BLaER1 treated with 17β-estradiol and CSF1 and Interleukin-3, amounts not matched to agents 10 nM and 100 nM (cell line): Measurements from ENCODE around the gene RRBP1.
A peak's percentile ranks its signal among the peaks of the same experiment; 100 is the strongest.
"Not testable (repeated sequence)": the region's sequence is repeated elsewhere in the genome, so short reads cannot be mapped to it uniquely, and the experiment has no call there.

ENCODE experiments used
- H3K27ac ChIP-seq, 11 experiments: shearing (Covaris generic); formaldehyde crosslinking; 2 replicates each; pipeline ENCODE4 v1.8.1; 2022
- H3K27me3 ChIP-seq, 11 experiments: shearing (Covaris generic); formaldehyde crosslinking; 2 replicates each; pipeline ENCODE4 v1.8.1; 2022
- H3K36me3 ChIP-seq, 11 experiments: shearing (Covaris generic); formaldehyde crosslinking; 2 replicates each; pipeline ENCODE4 v1.8.1; 2022
- H3K4me1 ChIP-seq, 10 experiments: shearing (Covaris generic); formaldehyde crosslinking; 2 replicates each; pipeline ENCODE4 v1.8.1; 2022
- H3K4me2 ChIP-seq, 11 experiments: shearing (Covaris generic); formaldehyde crosslinking; 2 replicates each; pipeline ENCODE4 v1.8.1; 2022
- H3K4me3 ChIP-seq, 10 experiments: shearing (Covaris generic); formaldehyde crosslinking; 2 replicates each; pipeline ENCODE4 v1.8.1; 2022
- H3K9ac ChIP-seq, 11 experiments: shearing (Covaris generic); formaldehyde crosslinking; 2 replicates each; pipeline ENCODE4 v1.8.1; 2022
- H3K9me3 ChIP-seq, 11 experiments: shearing (Covaris generic); formaldehyde crosslinking; replicated peaks in 1 of 11; 2 replicates each; pipeline ENCODE4 v1.8.1; 2022
- H4K20me1 ChIP-seq, 11 experiments: shearing (Covaris generic); formaldehyde crosslinking; 2 replicates each; pipeline ENCODE4 v1.8.1; 2022
- Cebpa-rat ChIP-seq, 11 experiments: shearing (Covaris generic); IDR thresholded peaks; 2 replicates each; pipeline ENCODE4 v1.8.1; 2022

RRBP1 gene

GRCh38 chr20:17711267-17711627 lies 29.2 kb upstream of the RRBP1 start:
- Histone ChIP-seq H3K4me1 (peaks cover 8 to 27% (median 22%) of the 10 kb centered on the region in 10 experiments), H3K27me3 (no peaks in the 10 kb centered on the region), H3K4me3 (no peak overlapping the region), H4K20me1 (no peaks in the 10 kb centered on the region), H3K9me3 (no peaks in the 10 kb centered on the region), H3K4me2 (peak overlapping the region in 10 of 11 experiments; percentile 28 to 91 (median 74); a peak in 20 of 22 replicates), H3K9ac (peak overlapping the region in 4 of 11 experiments; percentile 18 to 47 (median 36); a peak in 8 of 22 replicates), H3K36me3 (no peaks in the 10 kb centered on the region), H3K27ac (peak overlapping the region in 4 of 11 experiments; percentile 6 to 45 (median 26); a peak in 5 of 22 replicates)
- TF ChIP-seq Cebpa-rat (IDR thresholded peaks at IDR 0.05) = no peak

GRCh38 chr20:17710379-17711266 lies 28.6 kb upstream of the RRBP1 start:
- Histone ChIP-seq H3K27me3 (no peaks in the 10 kb centered on the region), H3K4me1 (peaks cover 8 to 27% (median 22%) of the 10 kb centered on the region in 10 experiments), H4K20me1 (no peaks in the 10 kb centered on the region), H3K36me3 (no peaks in the 10 kb centered on the region), H3K9ac (peak overlapping the region in 4 of 11 experiments; percentile 18 to 47 (median 36); a peak in 6 of 22 replicates), H3K27ac (peak overlapping the region in 4 of 11 experiments; percentile 6 to 45 (median 26); a peak in 4 of 22 replicates), H3K4me2 (peak overlapping the region in 10 of 11 experiments; percentile 28 to 91 (median 74); a peak in 20 of 22 replicates), H3K9me3 (no peaks in the 10 kb centered on the region), H3K4me3 (no peak overlapping the region)
- TF ChIP-seq Cebpa-rat (IDR thresholded peaks at IDR 0.05) = no peak

- Histone ChIP-seq H3K27me3 (no peaks in the 10 kb centered on the region), H3K4me2 (peak overlapping the region in 2 of 11 experiments; percentile 76 to 91; a peak in 2 of 22 replicates), H3K27ac (no peak overlapping the region), H3K4me3 (no peak overlapping the region), H3K9ac (no peak overlapping the region; a peak in 1 of 22 replicates), H4K20me1 (no peaks in the 10 kb centered on the region), H3K36me3 (no peaks in the 10 kb centered on the region), H3K9me3 (no peaks in the 10 kb centered on the region), H3K4me1 (peaks cover 8 to 27% (median 22%) of the 10 kb centered on the region in 10 experiments)
- no peak for TF ChIP-seq Cebpa-rat (IDR thresholded peaks at IDR 0.05)
Measured at GRCh38 chr20:17709361-17710293, 27.6 kb upstream of the RRBP1 start.

- no peak overlapping the region for H3K27ac ChIP-seq
- H3K4me2 ChIP-seq = no peak overlapping the region
- H3K9me3 ChIP-seq = no peaks in the 10 kb centered on the region
- H3K9ac ChIP-seq = no peak overlapping the region
- no peak for TF ChIP-seq Cebpa-rat (IDR thresholded peaks at IDR 0.05)
- no peaks in the 10 kb centered on the region for H3K36me3 ChIP-seq
- no peaks in the 10 kb centered on the region for H4K20me1 ChIP-seq
- no peak overlapping the region for H3K4me3 ChIP-seq
- H3K27me3 ChIP-seq = no peaks in the 10 kb centered on the region
- H3K4me1 ChIP-seq = peaks cover 8 to 34% (median 28%) of the 10 kb centered on the region in 10 experiments
Measured at GRCh38 chr20:17708675-17709360, 26.8 kb upstream of the RRBP1 start.

- H3K4me2 ChIP-seq, H3K9ac ChIP-seq, H3K9me3 ChIP-seq, H3K36me3 ChIP-seq, H3K4me3 ChIP-seq, H3K27ac ChIP-seq, H3K27me3 ChIP-seq, H4K20me1 ChIP-seq: not testable (repeated sequence)
- peaks cover 8 to 36% (median 29%) of the 10 kb centered on the region in 10 experiments for H3K4me1 ChIP-seq
Measured at GRCh38 chr20:17707951-17708350, 25.9 kb upstream of the RRBP1 start.

- H3K4me3 ChIP-seq = no peak overlapping the region
- no peak overlapping the region for H3K9ac ChIP-seq
- no peaks in the 10 kb centered on the region for H3K9me3 ChIP-seq
- TF ChIP-seq Cebpa-rat (IDR thresholded peaks at IDR 0.05) = no peak
- no peak overlapping the region for H3K27ac ChIP-seq
- no peak overlapping the region for H3K4me2 ChIP-seq
- H3K36me3 ChIP-seq = no peaks in the 10 kb centered on the region
- no peaks in the 10 kb centered on the region for H3K27me3 ChIP-seq
- H4K20me1 ChIP-seq = no peaks in the 10 kb centered on the region
- peaks cover 8 to 26% (median 22%) of the 10 kb centered on the region in 10 experiments for H3K4me1 ChIP-seq
Measured at GRCh38 chr20:17706632-17707031, 24.6 kb upstream of the RRBP1 start.

GRCh38 chr20:17705916-17706315 lies 23.9 kb upstream of the RRBP1 start:
- Histone ChIP-seq H3K9ac (no peak overlapping the region), H3K27ac (no peak overlapping the region), H3K4me1 (peaks cover 6 to 19% (median 15%) of the 10 kb centered on the region in 10 experiments), H3K4me2 (no peak overlapping the region), H3K4me3 (no peak overlapping the region), H4K20me1 (no peaks in the 10 kb centered on the region), H3K27me3 (no peaks in the 10 kb centered on the region), H3K9me3 (no peaks in the 10 kb centered on the region), H3K36me3 (no peaks in the 10 kb centered on the region)
- TF ChIP-seq Cebpa-rat (IDR thresholded peaks at IDR 0.05) = no peak

GRCh38 chr20:17704589-17705317 lies 22.7 kb upstream of the RRBP1 start:
- no peak overlapping the region for H3K9ac ChIP-seq
- TF ChIP-seq Cebpa-rat (IDR thresholded peaks at IDR 0.05) = no peak
- peaks cover 0 to 10% (median 8%) of the 10 kb centered on the region in 10 experiments; a peak in 13 of 20 replicates for H3K4me1 ChIP-seq
- no peaks in the 10 kb centered on the region for H3K9me3 ChIP-seq
- no peaks in the 10 kb centered on the region for H3K27me3 ChIP-seq
- peak overlapping the region in 7 of 11 experiments; percentile 17 to 55 (median 43); a peak in 8 of 22 replicates for H3K4me2 ChIP-seq
- H4K20me1 ChIP-seq = no peaks in the 10 kb centered on the region
- H3K4me3 ChIP-seq = no peak overlapping the region
- H3K36me3 ChIP-seq = no peaks in the 10 kb centered on the region
- no peak overlapping the region for H3K27ac ChIP-seq
